HG03439 (cell line): ENCODE measurements around the gene CDC14B.
"Not testable (repeated sequence)": the region's sequence is repeated elsewhere in the genome, so short reads cannot be mapped to it uniquely, and the experiment has no call there.

Source experiments
- ATAC-seq: cut with Tn5 transposase; IDR thresholded peaks from one replicate; pipeline ENCODE4 v1.9.1; 2021; ENCODE audit warnings: mild to moderate bottlenecking, moderate library complexity; ENCODE audit not compliant: unreplicated experiment

CDC14B gene

DNA sequence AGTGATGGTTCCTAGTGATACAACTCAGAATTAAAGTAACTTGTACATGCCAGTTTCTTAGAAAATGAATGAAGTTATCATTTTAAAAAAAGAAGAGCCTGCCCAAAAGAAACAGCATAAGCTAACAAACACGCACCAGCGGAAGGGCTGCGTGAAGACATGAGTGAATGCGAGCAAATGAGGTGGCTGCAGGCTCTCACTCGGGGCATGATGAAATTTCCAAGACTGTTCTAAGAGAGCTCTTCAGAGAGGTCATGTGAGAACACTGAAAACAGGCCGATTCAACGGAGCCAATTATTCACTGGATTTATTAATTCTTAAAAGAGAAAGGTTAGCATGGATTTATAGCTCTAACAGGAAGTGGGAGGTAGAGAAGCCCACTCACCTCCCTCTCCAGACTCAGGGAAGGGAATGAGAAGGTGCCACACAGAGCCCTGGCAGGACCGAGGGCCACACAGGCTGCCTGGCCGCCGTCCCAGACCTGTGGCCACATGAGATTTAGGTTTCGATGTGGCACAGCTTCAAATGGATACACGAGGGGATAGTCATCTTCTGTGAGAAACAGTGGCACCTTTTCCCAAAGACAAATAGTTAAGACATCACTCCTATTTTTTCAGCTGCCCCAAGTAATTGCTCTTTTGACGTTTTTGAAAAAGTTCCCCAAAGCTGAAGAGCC is 114.2 kb downstream of the CDC14B start:
- no peak for ATAC-seq

DNA sequence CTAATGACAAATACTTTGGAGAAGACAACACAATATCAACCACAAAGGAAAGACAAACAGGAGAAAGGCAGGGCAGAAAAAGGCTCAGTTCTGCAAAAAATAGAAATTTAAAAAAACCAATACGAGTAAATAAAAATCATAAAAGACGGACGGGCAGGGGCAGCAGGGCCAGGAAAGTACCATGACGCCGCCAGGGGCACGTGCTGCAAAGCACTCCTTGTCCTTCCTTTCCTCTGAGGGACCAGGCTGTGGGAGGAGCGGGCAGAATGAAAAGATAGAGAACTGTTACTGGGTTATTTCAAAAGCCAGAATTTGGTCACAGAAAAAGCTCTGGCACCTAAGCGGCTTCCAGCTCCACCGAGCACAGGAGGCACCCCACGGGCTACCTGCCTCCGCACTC is 115.7 kb downstream of the CDC14B start:
- no peak for ATAC-seq

DNA sequence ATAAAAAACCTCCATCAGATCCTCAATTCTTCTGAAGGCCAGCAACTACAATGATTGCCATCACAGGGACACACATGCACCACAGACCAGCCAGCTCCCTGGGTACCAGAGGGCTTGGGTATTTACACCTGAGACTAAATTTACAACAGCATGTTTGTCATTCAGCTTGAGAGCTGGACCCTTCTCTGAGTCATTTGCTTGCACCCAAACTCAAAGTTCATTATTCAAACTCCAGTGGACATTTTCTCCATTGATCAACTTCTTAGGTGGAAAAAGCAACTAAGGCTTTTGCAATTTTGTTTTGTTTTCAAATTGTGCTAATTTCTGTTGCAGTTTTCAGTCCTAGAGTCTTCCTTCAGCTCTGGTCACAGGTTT is 116.3 kb downstream of the CDC14B start:
- not testable (repeated sequence) for ATAC-seq

DNA sequence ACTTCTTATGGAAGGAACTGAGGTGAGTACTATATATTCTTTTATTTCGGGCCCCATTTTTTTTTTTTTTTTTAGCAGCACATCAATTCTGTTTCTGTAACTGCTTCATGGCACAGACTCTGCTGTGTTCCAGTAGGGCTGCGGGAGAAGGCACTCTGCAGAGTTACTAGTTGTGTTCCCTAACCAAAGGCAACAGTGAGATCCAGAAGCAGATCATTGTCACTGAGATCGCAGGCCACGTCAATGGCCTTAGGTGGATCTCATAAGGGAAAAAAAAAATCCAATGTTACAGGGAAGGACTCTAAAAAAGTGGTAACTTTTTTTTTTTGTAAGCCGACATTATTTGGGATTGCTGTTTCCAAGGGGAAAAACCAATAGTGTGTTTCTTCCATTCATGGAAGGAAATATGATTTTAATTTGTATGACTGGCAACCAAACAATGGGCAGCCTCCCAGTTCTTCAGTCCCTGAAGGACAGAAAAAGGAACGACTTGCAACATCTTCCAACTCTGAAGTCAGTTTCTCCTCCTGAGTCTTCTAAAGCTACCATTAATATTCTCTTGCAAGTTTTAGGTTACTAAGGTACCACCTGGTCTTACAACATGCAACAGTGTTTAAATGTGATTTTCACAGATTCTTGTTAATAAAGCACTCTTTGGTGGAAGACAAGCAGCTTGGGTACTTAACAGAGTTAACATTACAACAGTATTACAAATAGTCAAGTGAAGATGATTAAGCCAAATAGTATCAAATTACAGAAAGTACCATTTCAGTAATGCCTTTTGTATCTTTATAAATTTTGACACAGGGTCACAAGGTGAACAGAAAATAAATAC is 116.9 kb downstream of the CDC14B start:
- ATAC-seq, result no peak

DNA sequence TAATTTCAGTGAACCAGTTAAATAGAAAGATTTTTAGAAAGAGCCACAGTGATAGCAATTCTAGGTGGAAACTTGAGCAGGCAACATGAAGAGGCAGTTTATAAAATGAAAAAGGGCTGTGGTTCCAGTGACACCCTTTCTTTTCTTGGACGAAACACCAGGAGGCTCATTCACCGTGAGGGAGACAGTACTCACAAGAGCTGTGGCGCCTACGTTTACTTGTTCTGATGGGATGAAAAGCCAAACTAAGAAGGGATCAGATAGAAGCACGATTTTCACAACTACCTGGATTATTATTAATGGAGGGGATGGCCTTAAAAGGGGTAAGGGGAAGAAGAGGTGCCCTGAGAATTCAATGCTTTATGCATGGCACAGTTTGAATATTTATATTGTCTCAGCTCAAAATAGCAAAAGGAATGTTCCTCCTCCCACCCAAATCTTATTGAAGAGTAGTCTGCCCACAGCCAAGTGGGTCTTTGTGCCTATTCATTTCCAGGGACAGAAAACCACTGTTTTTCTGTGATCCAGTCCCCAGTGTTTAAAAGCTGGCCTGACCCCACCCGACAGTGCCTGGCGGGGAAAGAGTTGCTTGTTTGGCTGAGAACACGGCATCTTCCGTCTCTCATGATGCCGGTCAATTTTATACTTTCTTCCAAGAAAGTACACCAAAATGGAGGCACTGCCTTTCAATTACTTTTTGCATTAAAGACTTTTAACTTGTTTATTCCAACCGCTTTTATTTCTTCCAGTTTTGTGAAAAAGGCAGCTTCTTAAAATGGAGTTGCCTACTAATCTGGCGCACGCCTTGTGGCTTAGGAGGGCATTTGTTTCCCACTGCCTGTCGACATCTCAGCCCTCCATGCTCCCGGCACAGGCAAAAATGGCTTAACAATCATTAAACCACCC is 117.8 kb downstream of the CDC14B start:
- ATAC-seq, result no peak

DNA sequence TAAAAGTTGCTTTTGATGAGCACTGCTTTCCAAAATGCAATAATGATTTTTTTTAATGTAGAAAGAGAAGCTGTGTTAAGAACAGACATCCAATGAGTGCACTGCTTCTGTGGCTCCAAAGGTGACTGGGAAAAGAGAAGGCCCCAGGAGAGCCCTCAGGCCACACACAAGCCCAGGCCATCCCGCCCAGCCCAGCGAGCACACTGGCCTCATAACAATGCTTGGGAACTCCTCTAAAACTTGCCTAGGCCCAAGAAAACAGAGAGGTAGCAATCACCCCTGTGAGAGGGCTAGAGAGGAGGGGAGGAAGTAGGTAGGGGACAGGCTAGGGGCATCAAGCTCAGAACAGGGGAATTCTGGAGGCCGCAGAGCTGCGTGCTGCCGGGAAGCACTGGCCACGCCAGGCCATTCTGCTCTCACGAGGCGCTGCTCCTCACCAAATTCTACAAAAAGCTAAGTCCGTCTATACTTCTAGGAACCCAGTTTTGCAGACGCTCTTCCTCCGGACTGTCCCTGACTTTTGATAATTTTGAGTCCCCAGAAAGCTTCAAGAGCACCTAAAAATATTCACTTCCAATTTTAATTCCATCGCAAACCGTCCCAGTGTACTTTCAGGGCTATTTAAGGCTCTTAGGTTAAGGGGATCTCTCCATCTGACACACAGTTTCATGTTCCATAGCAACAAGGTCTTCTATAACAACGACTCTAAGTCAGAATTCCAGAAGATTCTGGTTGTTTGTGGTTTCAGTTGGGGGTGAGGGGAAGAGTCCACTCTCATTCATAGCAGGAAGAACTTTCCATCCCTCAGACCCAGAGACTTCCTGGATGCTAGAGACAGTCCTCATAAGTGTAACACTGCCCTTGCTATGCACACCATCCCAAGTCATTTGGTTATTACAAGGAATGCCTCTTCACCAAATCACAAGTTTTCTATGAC is 118.7 kb downstream of the CDC14B start:
- ATAC-seq, result no peak

DNA sequence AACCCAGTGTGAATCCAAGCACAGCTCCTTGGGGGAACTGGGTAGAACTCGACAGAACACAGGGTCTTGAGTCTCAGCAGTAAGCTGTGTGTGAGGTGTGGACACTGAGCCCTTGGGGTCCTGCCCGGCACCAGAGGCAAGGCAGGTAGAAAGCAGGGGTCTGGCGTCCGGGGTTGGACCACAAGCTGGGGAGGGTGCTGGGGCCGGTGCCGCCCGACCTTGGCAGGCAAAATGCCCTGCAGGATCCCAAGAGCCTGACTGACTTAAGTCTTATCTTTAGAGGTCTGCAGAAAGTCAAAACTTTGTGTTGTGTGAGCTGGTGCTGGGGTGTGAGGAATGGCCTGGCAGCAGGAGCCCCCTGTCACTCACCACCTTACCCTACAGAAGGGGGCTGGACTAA is 120.4 kb downstream of the CDC14B start:
- ATAC-seq, result no peak

DNA sequence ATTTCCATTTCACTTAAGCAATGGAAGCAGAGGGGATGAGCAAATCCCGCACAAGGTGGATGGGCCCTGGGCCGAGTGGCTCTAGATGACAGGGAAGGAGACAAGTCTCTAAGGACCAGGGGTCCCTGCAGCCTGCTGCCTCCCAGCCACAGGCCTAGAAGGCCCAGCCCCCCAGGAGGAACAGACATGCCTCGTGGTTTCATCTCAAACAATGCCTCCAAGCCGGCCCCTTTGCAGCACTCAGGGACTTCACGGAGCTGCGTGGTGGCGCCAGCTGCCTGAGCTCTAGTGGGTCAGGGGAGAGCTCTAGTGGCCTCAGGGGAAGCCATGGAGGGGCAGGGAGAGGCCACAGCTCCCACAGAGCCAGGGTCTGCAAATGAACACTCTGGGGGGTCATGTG is 120.8 kb downstream of the CDC14B start:
- ATAC-seq, result no peak

DNA sequence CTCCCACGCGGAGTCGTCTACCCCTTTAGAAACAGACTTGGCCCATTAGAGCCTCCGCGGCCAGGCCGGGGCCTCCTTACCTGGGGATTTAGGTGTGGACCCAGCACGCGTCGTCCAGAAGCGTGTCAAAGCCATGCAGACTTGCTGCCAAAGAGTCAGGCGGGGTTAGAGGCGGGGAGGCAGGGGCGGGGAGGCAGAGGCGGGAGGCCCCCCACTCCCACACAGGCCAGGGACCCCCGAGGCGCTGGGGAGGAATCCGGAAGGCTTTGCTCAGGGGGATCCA is 122.6 kb downstream of the CDC14B start:
- no peak for ATAC-seq

DNA sequence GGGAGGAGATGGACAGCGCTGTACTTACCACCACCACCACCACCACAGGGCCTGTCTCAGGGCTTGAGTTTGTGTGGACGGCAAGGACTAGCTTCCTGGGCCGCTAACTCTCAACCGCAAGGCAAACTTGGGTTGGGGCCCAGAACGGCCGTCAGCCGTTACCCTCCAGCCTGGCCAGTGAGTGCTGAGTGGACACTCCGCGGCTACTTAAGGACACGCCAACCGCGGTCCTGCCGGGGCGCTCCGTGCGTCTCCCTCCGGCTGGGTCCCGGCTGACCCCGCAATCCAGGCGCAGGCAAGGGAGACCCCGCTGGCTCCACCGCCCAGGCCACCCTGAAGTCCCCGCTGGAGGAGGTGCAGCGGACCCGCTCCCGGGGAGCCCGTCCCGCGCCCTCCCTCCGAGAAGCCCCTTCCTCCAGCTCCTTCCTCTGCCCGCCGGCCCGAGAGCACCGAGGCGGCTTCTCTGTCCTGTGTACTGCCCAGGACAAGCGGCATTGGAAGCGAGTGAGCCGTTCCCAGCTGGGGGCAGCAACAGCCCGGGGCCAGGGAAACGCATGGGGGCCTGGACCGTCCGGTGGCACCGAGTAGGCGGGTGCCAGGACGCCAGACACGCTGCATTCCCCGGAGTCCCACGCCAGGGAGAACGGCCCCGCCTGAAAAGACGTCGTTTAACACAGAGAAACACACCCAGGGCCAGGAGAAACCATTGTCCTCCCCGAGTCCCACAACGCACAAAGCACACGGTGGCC is 123.1 kb downstream of the CDC14B start:
- ATAC-seq, result no peak

DNA sequence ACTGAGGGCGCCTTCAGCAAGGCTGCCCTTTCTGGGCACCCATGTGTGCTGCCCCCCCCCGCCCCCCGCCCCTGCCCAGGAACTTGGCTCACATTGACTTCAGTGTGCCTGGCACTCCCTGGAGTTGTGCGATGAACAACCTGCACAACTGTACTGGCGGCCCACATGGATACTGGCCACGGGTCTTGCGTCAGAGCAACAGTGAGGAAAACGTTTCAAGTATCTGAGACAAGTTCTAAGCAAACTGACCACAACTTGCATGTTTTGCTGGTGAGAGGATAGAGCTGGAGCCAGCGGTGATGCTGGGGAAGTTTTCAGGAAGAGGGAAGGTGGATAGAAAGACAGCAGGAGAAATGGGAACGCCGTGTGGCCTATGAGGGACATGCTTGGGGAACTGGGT is 124.3 kb downstream of the CDC14B start:
- ATAC-seq, result no peak

DNA sequence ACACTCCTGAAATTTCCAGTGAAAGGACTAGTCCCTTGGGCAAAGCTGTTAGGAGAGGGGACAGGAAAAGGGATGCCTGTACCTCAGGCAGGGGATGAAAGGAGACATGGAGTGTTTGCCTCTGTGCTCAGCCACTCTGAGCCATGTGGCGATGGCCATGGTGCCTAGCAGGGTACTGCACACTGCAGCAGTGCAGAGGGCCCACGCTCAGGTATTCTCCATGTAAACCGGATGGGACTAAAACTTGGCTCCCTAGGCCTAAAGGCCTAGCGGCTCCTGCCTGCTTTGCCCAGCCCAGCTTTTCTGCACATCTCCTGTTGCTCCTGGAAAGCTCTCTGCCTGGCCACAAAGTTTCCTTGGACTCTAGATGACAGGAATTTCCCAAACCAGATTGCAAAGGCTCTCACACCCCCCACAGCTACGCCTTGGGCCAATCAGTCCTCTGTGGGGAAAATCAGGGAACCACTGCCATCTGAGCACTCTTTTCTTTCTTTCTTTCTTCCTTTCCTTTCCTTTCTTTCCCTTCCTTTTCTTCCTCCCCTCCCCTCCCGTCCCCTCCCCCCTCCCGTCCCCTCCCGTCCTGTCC is 125.3 kb downstream of the CDC14B start:
- ATAC-seq, result no peak

DNA sequence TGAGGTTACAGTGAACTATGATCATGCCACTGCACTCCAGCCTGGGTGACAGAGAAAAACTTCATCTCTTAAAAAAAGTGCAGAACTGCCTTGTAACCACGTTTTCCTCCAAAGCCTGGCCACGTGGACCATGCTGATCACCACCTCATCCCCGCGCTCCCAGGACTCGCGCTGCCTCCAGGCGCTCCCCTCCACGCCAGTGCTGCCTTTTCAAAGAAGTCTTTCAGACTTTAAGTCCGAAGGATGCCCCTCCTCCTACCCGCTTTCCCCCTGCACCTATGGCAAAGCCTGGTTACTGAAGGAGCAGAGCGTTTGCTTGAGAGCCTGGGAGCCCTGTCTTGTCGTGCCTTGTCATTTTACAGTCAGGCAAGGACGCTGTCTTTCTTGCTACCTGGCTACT is 125.9 kb downstream of the CDC14B start:
- no peak for ATAC-seq

DNA sequence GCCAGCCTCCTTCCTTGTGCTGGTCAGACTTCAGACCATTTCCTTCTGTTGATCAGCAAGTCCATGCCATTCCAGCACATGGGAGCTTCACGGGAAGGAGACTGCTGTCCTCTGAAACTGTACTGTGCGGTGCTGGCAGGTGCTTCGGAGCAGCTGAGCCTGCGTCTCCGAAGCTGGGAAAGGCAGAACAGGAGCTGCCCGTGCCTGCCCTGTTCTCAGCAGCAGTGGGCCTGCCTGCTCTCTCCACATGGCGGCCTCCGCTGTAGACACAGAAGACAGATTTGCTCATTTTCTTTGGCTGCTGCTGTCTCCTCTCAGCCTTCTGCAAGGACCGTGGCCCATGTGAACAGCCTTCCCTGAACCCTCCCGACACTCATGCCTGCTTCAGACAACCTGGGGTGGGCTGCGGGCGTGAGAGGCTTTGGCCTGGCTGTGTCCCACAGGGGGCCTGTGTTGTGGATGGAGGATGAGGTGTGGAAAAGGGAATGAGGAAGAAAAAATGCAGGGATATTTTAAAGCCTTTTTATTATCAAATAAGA is 126.6 kb downstream of the CDC14B start:
- no peak for ATAC-seq

DNA sequence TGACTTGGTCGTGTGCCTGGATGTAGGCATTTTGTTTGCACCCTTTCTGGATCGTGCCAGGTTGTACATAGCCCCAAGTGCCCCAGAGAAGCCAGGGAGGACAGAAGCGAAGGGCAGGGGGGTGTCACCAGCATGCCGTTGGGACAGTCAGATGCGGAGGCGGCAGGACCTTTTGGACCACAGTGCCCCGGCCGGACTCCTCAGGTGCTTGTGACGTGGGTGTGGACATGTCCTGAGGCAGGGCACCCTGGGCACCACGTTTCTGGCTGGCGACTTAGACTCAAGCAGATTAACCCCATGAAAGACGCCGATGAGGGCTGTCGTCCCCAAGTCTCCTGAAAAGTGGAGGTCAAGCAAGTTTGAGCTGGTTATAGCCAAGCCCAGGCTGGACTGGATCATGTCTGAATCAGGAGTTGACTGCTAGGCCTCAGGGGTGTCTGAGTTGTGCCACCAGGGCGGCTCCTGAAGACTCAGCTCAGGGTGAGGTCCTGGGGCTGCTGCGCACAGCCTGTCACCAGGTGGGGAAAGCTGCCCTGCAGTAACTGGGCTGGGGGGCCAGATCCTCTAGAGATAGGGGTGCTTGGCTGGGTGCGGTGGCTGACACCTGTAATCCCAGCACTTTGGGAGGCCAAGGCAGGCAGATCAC is 127.6 kb downstream of the CDC14B start:
- ATAC-seq, result no peak

DNA sequence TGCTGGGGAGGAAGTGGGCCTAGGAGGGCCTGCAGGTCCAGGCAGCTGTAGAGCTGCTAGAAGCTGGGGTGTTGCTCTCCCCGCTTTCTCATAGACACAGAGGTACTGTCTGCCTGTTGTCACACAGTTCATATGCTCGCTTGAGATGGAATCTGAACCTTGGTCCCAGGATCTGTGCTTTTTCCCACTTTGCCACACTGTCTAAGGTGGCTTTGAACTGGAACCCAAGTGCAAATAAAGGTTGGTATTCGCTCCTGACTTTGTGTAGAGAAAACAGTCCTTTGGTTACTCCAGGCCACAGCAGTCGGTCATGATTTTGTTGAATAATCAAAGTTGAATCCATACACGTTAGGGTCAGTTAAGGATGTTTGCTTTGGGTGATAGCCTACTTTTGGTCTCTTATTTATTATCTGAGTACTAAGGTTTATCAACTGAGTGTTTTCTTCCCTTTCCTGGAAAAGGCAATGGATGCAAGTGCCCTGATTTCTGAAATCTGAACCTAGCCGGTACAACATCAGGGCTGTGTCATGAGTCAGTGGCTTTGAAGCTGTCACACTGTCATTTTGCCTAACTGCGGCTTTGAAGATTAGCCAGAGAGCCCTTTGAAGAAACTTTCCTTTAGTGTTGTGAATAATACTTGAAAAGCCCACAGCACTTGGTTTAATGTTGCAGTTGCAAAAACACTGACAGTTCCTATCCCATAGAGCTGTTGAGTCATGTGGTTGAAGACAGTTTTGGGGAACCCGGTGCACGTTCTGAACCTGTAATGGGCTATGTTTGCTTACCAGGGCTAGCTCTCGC is 128.4 kb downstream of the CDC14B start:
- ATAC-seq, result no peak

DNA sequence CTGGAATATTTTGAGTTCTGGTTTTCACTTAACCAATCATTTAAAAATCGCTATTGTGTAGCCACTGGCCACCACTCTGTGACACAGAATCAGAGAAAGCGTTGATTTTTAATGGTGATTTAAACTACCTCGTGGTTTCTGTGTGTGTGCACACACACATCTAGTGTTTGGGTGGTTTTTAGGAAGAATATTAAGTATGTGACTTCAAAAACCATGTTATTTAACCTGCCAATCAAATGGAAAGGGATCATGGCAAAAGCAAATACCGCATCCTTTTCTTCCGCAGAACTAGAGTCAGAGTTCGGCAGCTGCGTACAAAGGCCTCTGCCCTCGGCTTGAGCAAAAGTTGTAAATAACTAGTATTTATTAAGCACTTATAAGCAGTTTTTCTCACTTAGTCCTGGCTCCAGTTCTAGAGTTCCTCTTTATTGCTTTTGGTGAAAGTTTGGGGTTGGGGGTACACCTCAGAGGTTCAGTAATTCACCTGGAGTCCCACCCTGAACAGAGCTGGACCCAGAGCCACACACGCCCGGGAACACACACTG is 129.0 kb downstream of the CDC14B start:
- ATAC-seq, result no peak

DNA sequence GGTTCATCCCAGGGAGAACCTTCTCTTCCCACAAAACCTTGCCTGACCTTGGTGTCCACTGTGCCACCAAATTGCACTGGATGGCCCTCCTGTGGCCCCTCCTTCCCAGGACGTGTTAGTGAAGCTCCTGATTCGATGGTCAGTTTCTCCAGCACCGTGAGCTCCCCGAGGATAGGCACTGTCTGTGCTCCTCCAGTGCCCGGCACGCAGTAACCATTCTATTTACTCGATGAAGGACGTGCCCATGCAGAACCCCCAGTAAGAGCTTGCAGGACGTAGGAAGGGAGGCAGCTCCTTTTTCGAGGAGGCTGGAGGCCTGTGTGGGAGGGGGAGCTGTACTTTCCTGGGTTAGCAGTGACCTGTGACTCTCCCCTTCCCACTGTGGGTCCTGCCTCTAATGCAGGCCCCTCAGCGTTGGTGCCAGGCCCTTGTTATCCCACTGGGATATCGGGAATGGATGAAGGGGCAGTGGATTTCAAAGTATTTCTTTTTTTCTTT is 130.1 kb downstream of the CDC14B start:
- ATAC-seq, result no peak
